ENCODE results near the gene GTF2A1L.

Gene GTF2A1L

DNA sequence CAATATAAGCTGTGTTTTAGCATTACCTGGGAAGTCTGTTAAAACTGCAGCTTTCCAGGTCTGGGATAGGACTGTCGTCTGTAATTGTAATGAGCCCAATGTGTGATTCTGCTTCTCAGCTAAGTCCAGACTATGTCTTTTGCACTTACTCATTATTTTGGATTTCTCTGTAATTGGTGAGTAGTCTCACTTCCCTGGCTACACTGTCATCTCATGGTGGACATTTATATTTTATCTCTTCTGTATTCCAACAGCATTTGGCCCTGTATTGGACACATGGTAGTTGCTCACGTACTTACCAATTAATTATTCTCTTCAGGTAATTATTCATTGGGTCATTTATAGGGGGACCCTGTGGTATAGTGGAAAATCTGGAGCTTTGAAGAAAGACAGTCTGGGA, 109.9 kb downstream of the GTF2A1L start:
- no peaks in the 10 kb centered on the region for H4K20me1 ChIP-seq (ENCODE audit: insufficient read depth)
- H3K4me2 ChIP-seq, result no peak overlapping the region
- no peaks in the 10 kb centered on the region for H3K4me1 ChIP-seq (ENCODE audit: low read depth, poor library complexity, severe bottlenecking)
- no peaks in the 10 kb centered on the region for H3K79me2 ChIP-seq (ENCODE audit: insufficient read depth, low read depth)
- H2AFZ ChIP-seq (ENCODE audit: low read depth), result no peak overlapping the region
- no peaks in the 10 kb centered on the region for H3K27me3 ChIP-seq (ENCODE audit: insufficient read depth, low read depth)
- no peak overlapping the region for H3K27ac ChIP-seq
- TF ChIP-seq, protein P1, sequence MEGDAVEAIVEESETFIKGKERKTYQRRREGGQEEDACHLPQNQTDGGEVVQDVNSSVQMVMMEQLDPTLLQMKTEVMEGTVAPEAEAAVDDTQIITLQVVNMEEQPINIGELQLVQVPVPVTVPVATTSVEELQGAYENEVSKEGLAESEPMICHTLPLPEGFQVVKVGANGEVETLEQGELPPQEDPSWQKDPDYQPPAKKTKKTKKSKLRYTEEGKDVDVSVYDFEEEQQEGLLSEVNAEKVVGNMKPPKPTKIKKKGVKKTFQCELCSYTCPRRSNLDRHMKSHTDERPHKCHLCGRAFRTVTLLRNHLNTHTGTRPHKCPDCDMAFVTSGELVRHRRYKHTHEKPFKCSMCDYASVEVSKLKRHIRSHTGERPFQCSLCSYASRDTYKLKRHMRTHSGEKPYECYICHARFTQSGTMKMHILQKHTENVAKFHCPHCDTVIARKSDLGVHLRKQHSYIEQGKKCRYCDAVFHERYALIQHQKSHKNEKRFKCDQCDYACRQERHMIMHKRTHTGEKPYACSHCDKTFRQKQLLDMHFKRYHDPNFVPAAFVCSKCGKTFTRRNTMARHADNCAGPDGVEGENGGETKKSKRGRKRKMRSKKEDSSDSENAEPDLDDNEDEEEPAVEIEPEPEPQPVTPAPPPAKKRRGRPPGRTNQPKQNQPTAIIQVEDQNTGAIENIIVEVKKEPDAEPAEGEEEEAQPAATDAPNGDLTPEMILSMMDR (conservative IDR thresholded peaks at IDR 0.05; ENCODE audit: low read depth, low read length), result no peak
- no peak overlapping the region for H3K9ac ChIP-seq
- no peaks in the 10 kb centered on the region for H3K36me3 ChIP-seq (ENCODE audit: insufficient read depth)
- no peak overlapping the region for H3K4me3 ChIP-seq (IDR thresholded peaks at IDR 0.05; ENCODE audit: insufficient read depth, low read depth, low read length)

DNA sequence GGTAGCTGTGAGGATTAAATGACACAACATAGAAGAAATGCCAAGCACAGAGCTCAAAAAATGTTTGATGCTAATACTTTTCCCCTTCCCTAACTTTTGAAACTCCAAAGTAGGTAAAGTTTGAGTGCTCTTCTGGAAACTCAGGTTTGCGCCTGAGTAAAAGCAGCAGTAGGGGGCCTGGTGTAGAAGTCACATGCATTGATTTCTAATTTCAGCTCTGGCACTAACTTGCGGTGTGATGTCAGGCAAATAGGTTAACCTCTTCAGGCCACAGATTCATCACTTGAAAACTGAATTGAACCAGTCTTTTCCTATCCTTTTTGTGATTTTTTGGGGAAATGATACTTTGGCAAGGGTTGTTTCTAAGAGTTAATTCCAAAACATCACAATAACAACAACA, 110.6 kb downstream of the GTF2A1L start:
- Histone ChIP-seq H3K4me1 (ENCODE audit: low read depth, poor library complexity, severe bottlenecking) (no peaks in the 10 kb centered on the region), H3K79me2 (ENCODE audit: insufficient read depth, low read depth) (no peaks in the 10 kb centered on the region), H3K27ac (no peak overlapping the region), H4K20me1 (ENCODE audit: insufficient read depth) (no peaks in the 10 kb centered on the region), H3K4me3 (IDR thresholded peaks at IDR 0.05; ENCODE audit: insufficient read depth, low read depth, low read length) (no peak overlapping the region), H3K4me2 (no peak overlapping the region), H2AFZ (ENCODE audit: low read depth) (no peak overlapping the region), H3K9ac (no peak overlapping the region), H3K27me3 (ENCODE audit: insufficient read depth, low read depth) (no peaks in the 10 kb centered on the region), H3K36me3 (ENCODE audit: insufficient read depth) (no peaks in the 10 kb centered on the region)
- TF ChIP-seq, protein P1 (conservative IDR thresholded peaks at IDR 0.05; ENCODE audit: low read depth, low read length), result no peak

DNA sequence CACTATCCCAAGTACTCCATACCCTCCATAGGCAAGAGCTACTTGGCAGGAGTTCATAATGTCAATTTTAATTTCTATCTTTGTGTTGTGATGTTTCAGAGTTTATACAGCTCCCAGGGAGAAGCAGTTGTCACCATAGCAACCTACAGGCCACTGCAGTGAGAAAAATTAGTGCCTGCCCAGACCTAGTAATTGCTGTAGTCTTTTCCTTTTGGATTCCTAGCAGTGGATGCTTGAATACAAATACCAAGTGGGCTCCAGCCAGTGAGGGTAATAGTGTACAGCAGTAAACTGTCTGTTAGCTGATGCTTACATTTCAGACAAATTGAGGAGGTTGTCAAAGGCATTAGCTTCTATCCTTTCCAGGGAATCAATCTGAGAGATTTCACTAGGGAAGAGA, 111.2 kb downstream of the GTF2A1L start:
- Histone ChIP-seq H3K36me3 (ENCODE audit: insufficient read depth) (no peaks in the 10 kb centered on the region), H3K9ac (no peak overlapping the region), H4K20me1 (ENCODE audit: insufficient read depth) (no peaks in the 10 kb centered on the region), H3K4me2 (no peak overlapping the region), H3K4me3 (IDR thresholded peaks at IDR 0.05; ENCODE audit: insufficient read depth, low read depth, low read length) (no peak overlapping the region), H3K27ac (no peak overlapping the region), H3K79me2 (ENCODE audit: insufficient read depth, low read depth) (no peaks in the 10 kb centered on the region), H2AFZ (ENCODE audit: low read depth) (no peak overlapping the region), H3K27me3 (ENCODE audit: insufficient read depth, low read depth) (no peaks in the 10 kb centered on the region), H3K4me1 (ENCODE audit: low read depth, poor library complexity, severe bottlenecking) (no peaks in the 10 kb centered on the region)
- TF ChIP-seq, protein P1 (conservative IDR thresholded peaks at IDR 0.05; ENCODE audit: low read depth, low read length), result no peak

All from KMS-11 (cell line).